NCI-H187 treated with DMSO at 0.1 percent for 48 hours (cell line): Measurements from ENCODE around the gene PDE4B.
A peak's percentile ranks its signal among the peaks of the same experiment; 100 is the strongest.

Source experiments
- DNase-seq: peaks from one replicate; lab custom pipeline; 2025; lab: John Stamatoyannopoulos, UW

PDE4B gene

DNA sequence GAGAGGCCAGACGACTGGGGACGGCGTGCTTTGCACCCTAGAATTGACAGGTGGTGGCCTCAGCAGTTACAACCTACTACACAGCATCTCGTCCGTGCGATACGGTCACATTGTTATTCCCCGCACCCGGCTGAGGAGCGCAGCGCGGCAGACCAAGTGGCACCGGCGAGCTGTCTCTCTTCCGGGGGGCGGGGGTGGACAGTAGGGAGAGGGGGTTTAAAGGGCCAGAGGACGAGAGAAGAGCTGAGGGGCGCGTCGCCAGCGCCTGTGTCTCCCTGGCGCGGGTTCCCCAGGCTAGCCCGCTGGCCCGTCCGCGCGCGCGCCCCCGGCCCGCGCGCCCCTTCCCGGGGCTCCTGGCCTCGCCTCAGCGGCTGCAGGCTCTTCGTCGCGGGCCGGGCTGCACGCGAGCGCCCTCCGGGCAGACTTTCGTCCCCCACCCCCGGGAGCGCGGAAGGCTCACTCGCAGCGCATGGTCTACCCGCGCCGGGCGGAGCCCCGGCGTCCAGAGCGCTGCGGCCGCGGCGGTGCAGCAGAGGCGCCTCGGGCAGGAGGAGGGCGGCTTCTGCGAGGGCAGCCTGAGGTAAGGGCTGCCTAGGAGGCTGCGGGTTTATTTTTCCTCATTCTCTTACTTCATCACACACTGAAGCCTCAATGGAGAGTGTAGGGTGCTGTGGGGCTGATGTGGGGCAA lies at the start of gene PDE4B:
Gene PDE4B (plus strand): TSS at position 227 of the 690 bp plus-strand sequence.
- DNase-seq = no peak

- DNase-seq = no peak
Measured at GRCh38 chr1:65744731-65745130, 48.0 kb upstream of the PDE4B start.

GRCh38 chr1:65751961-65752360 lies 40.7 kb upstream of the PDE4B start:
- no peak for DNase-seq

GRCh38 chr1:65756616-65757015 lies 36.1 kb upstream of the PDE4B start:
- no peak for DNase-seq

- no peak for DNase-seq
Measured at GRCh38 chr1:65757531-65757930, 35.2 kb upstream of the PDE4B start.

GRCh38 chr1:65758128-65758527 lies 34.6 kb upstream of the PDE4B start:
- no peak for DNase-seq

GRCh38 chr1:65759516-65759915 lies 33.2 kb upstream of the PDE4B start:
- DNase-seq = no peak

- DNase-seq = no peak
Measured at GRCh38 chr1:65762081-65762862, 30.4 kb upstream of the PDE4B start.

DNA sequence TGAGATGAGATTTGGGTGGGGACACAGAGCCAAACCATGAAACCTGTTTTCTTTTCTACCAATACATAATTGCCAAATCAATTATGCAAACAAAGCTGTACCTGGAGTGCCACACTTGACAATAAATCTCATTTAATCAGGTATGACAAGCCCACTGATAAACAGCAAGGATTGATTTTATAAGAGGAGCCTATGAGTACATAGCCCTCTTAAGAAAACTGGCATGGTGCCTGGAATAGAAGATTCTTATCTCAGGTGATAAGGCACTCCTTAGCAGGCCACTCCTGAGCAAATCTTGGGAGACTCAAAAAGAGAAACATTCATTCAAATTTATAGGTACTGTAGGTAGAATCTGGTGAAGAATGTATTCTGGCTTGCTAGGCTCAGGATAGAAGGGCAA lies 28.6 kb upstream of the PDE4B start:
- peak; percentile 2 for DNase-seq

GRCh38 chr1:65765631-65766030 lies 27.1 kb upstream of the PDE4B start:
- no peak for DNase-seq

DNA sequence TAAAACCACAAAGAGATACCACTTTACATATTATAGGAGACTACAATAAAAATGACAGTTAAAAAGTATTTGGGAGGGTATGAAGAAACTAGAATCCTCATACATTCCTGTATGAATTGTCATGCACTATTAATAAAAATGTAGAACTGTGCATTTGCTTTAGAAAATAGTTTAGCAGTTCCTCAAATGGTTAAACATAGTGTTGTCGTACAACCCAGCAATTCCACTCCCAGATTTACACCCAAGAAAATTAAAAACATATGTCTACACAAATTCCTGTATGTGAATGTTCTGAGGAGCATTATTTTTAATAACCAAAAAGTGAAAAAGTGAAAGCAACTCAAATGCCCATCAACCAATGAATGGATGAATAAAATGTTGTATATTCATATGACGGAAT lies 23.1 kb upstream of the PDE4B start:
- no peak for DNase-seq

GRCh38 chr1:65772607-65773006 lies 20.1 kb upstream of the PDE4B start:
- DNase-seq = no peak

DNA sequence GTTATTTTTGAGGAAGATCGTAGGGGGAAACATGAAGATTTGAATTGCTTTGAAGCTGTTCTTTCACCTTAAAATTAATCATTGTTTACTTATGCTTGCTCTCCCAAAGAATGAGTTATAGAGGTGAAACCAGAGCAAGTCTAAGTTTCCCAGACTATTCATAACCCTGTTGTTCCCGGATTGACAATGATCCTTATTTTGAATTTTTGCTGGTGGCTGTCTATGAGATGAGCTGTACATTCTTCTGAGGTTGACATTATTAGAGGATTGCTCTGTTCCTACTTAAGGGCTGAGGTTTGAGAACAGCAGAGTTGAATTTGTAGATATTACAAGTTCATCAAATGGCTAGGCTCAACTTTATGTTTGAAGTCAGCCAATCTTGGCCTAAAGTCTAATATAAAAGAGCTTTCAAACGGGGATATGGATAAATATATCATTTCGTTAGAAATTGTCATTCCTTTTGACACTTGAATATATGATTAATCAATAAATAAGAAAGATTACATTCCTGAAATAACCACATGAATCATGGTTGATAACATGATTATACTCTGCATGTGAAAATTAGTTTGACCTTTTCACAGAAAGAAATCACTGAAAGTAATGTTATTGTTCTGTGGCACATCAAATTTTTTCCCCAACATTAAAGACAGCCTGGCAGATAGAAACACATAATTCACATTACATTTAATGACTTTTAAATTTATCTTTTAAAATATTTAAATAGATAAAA lies 19.1 kb upstream of the PDE4B start:
- DNase-seq = no peak

- DNase-seq = no peak
Measured at GRCh38 chr1:65788762-65789161, 3.9 kb upstream of the PDE4B start.

DNA sequence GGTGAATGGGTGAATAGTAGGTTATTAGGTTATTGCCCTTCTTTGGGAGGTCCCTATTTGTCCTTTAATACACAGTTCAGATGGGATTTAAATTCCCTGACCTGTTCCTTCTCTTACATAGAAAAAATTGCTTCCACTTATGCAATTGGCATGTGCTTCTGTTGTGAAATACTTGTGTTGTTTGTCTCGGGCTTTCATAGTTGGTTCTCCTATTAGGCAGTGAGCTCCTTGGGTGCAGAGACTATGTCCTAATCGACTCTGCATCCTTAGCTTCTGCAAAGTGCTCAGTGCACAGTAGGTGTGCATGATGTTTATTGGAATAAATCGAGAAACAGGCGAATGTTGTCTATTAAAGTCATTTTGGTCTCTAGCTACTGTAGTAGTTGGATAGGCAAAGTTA lies 1.3 kb upstream of the PDE4B start:
- no peak for DNase-seq

DNA sequence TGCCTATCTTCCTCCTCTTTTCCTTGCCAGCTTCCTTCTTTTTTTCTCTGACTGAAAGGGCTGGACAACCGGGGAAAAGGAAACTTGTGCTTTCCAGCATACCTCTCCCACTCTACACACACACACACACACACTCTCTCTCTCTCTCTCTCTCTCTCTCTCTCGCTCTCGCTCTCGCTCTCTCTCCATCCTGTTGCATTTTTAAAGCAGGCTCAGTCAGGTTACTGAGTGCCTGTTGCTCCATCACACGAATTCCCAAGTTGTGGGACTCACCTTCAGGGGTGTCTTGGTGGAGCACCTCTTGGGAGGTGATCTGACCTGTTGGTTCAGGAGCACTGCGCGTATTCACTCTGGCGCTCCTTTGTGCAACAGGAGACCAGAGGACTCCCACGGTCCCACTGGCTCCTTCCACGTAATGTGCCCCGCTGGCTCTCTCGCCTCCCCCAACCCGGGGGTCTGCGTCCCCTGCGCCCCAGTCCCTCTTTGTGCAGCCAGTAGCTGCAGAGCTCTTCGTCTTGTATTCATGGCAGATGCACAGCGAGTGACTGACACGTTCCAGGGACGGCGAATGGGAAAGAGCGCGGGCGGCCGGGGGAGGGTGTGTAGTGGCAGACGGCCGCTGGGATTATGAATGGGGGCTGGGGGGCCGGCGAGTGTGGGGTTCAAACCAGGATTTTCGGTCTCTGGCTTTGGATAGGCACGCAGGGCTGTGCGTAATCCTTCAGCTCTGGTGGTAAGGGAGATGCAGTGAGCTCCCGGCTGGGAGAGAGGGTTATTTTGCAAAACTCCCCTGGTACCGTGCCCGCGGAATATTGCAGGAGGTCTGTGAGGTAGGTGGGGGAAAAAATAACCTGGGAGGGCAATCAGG lies 660 bp upstream of the PDE4B start:
- no peak for DNase-seq

DNA sequence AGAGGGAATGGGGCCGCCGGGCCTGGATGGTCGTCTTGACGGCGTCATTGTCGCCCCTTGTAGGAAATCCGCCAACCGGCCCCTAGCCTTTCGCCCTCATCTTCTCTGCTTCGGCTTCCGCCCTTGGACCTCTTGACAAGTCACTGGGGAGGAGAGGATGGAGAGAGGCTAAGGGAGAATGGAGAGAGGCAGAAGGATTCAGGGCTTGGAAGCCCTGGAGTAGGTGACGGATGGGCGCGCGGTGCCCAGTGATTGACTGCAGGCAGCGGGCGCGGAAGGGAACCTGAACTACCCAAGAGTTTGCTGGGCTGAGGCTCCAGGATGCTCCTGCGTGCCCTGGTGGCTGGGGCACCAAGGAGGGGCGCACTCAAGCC lies 651 bp downstream of the PDE4B start:
- no peak for DNase-seq

- DNase-seq = no peak
Measured at GRCh38 chr1:65795311-65795710, 2.6 kb downstream of the PDE4B start.

- DNase-seq = no peak
Measured at GRCh38 chr1:65799601-65800000, 6.9 kb downstream of the PDE4B start.

GRCh38 chr1:65804584-65804983 lies 11.9 kb downstream of the PDE4B start:
- no peak for DNase-seq

DNA sequence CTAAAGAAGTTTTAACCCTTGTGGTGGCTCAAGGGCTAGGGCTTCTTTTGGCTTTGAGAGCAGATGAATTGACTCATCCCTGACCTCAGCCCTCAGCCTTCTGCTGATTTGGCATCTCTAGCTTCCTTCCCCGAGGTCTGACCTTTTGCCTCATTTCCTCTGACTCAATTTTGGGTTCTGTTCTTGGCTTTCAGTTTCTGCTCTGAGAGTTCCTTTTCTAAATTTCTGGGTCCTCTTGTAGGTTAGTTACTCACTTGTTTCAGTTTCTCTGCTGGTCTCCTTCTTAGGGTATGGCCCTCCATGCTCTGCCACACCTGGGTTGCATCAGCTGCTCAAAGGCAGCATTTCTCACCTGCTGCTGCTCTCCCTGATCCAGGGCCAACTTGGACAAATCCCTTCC lies 19.4 kb downstream of the PDE4B start:
- no peak for DNase-seq

GRCh38 chr1:65813956-65814355 lies 21.3 kb downstream of the PDE4B start:
- no peak for DNase-seq
